Neural cell (in vitro differentiated cells): Measurements from ENCODE around the gene NOTCH3. TPM values are rescaled to one million over a fixed set of nuclear protein-coding genes. Genes with fewer than 3 reads are reported as not detected.

Experiments
- H2AFZ ChIP-seq: fragments of 200-600, 300-800 bp; sonication (generic), shearing (Covaris generic); 2 replicates; pipeline ENCODE4 v1.6.0; 2014; ENCODE audit warnings: low read depth, mild to moderate bottlenecking, antibody characterized with exemption, low read length, moderate library complexity
- H3F3A ChIP-seq: fragments of 200-600 bp; shearing (Covaris generic); 2 replicates; pipeline ENCODE4 v1.6.1; 2016; ENCODE audit warnings: mild to moderate bottlenecking, moderate library complexity, mixed read lengths, antibody characterized with exemption, low read length; ENCODE audit not compliant: insufficient read depth, poor library complexity, severe bottlenecking
- H3K27ac ChIP-seq: fragments of 200-600, 300-800 bp; sonication (generic), shearing (Covaris generic); 2 replicates; pipeline ENCODE4 v1.5.1; 2014; ENCODE audit warnings: mild to moderate bottlenecking, low read length, moderate library complexity
- H3K27me3 ChIP-seq: fragments of 300-800, 200-600 bp; sonication (generic), shearing (Covaris generic); 2 replicates; pipeline ENCODE4 v1.6.0; 2014; ENCODE audit warnings: mild to moderate bottlenecking, low read depth, low read length, moderate library complexity; ENCODE audit not compliant: insufficient read depth
- H3K36me3 ChIP-seq: fragments of 300-800, 200-600 bp; sonication (generic), shearing (Covaris generic); 2 replicates; pipeline ENCODE4 v1.5.1; 2014; ENCODE audit warnings: mild to moderate bottlenecking, antibody characterized with exemption, low read length, moderate library complexity; ENCODE audit not compliant: insufficient read depth
- H3K4me2 ChIP-seq: fragments of 300-800, 200-600 bp; sonication (generic), shearing (Covaris generic); 2 replicates; pipeline ENCODE4 v1.6.0; 2014; ENCODE audit warnings: mild to moderate bottlenecking, low read length
- H3K4me3 ChIP-seq: fragments of 300-800, 200-600 bp; sonication (generic), shearing (Covaris generic); 2 replicates; pipeline ENCODE4 v1.5.1; 2014; ENCODE audit warnings: mild to moderate bottlenecking, low read length, moderate library complexity
- H3K79me2 ChIP-seq: fragments of 200-600 bp; shearing (Covaris generic); replicated peaks from 2 replicates; pipeline ENCODE4 v1.6.0; 2014; ENCODE audit warnings: mild to moderate bottlenecking, low read length, moderate library complexity; ENCODE audit not compliant: insufficient read depth
- H3K9ac ChIP-seq: fragments of 300-800, 200-600 bp; sonication (generic), shearing (Covaris generic); 2 replicates; pipeline ENCODE4 v1.6.1; 2016; ENCODE audit warnings: mild to moderate bottlenecking, low read length, mixed read lengths
- H3K9me2 ChIP-seq: fragments of 200-600 bp; shearing (Covaris generic); 2 replicates; pipeline ENCODE4 v1.6.1; 2016; ENCODE audit warnings: mild to moderate bottlenecking, low read length, mixed read lengths; ENCODE audit not compliant: insufficient read depth
- H3K9me3 ChIP-seq: fragments of 200-600, 300-800 bp; sonication (generic), shearing (Covaris generic); 2 replicates; pipeline ENCODE4 v1.6.1; 2016; ENCODE audit warnings: mild to moderate bottlenecking, mixed run types, low read length, moderate library complexity, mixed read lengths
- H4K20me1 ChIP-seq: fragments of 200-600 bp; shearing (Covaris generic); 2 replicates; pipeline ENCODE4 v1.6.1; 2016; ENCODE audit warnings: mild to moderate bottlenecking, mixed run types; ENCODE audit not compliant: insufficient read depth
- CTCF ChIP-seq: fragments of 450-650 bp; IDR thresholded peaks from 2 replicates; pipeline ENCODE4 v1.5.1; 2014; ENCODE audit warnings: antibody characterized with exemption, mild to moderate bottlenecking, moderate library complexity; ENCODE audit not compliant: poor library complexity, severe bottlenecking
- EP300 ChIP-seq: fragments of 450-650 bp; conservative IDR thresholded peaks from 2 replicates; pipeline ENCODE4 v1.6.1; 2014; ENCODE audit warnings: antibody characterized with exemption, mild to moderate bottlenecking, moderate library complexity; ENCODE audit not compliant: poor library complexity, severe bottlenecking
- EZH2 ChIP-seq: fragments of 200-600, 300-800 bp; shearing (Covaris generic), sonication (generic); IDR thresholded peaks from 2 replicates; pipeline ENCODE4 v1.6.1; 2014; ENCODE audit warnings: antibody characterized with exemption, low read length, borderline replicate concordance, mild to moderate bottlenecking; ENCODE audit not compliant: insufficient read depth, poor library complexity, severe bottlenecking
- MXI1 ChIP-seq: fragments of 450-650 bp; conservative IDR thresholded peaks from 2 replicates; pipeline ENCODE4 v1.6.1; 2014; ENCODE audit warnings: antibody characterized with exemption, mild to moderate bottlenecking; ENCODE audit not compliant: poor library complexity, severe bottlenecking
- POLR2AphosphoS5 ChIP-seq: IDR thresholded peaks from 2 replicates; pipeline ENCODE4 v1.6.1; 2012
- RAD21 ChIP-seq: fragments of 450-650 bp; conservative IDR thresholded peaks from 2 replicates; pipeline ENCODE4 v1.6.1; 2014; ENCODE audit warnings: antibody characterized with exemption, mild to moderate bottlenecking, moderate library complexity
- REST ChIP-seq: IDR thresholded peaks from 2 replicates; pipeline ENCODE4 v1.6.1; 2012; ENCODE audit warnings: borderline replicate concordance
- SMC3 ChIP-seq: fragments of 450-650 bp; conservative IDR thresholded peaks from 2 replicates; pipeline ENCODE4 v1.6.1; 2014; ENCODE audit warnings: antibody characterized with exemption, mild to moderate bottlenecking, moderate library complexity; ENCODE audit not compliant: poor library complexity
- TAF1 ChIP-seq: IDR thresholded peaks from 2 replicates; pipeline ENCODE4 v1.6.1; 2012; ENCODE audit warnings: low read depth
- polyA plus RNA-seq: library from polyadenylated mRNA; depleted of rRNA; stranded (reverse); fragments of >200 nt; gene quantifications from 2 replicates; pipeline ENCODE4 v1.2.3, GENCODE V29; 2014

NOTCH3 gene
- polyA plus RNA-seq, 1 donor from 2014 or later: 0.21 TPM

DNA sequence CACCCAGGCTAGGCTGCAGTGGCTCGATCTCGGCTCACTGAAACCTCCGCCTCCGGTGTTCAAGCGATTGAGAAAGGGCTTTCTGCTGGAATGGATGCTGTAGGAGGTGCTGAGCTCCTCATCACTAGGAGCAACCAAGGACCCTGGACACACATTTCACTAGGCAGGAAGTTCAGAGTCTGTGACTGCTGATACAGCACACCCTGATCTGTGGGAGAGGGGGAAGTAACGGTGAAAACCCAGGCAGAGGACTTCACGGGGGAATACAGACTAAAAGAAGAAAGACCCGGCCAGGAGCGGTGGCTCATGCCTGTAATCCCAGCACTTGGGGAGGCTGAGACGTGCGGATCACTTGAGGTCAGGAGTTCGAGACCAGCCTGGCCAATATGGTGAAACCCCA lies 11.9 kb upstream of the NOTCH3 start:
- Histone ChIP-seq H3K36me3 (no peaks in the 10 kb centered on the region), H3K9me3 (no peaks in the 10 kb centered on the region), H3F3A (no peaks in the 10 kb centered on the region), H3K4me3 (no peak overlapping the region), H3K27ac (no peak overlapping the region), H3K4me2 (no peak overlapping the region), H3K9me2 (no peaks in the 10 kb centered on the region), H3K9ac (no peak overlapping the region), H2AFZ (no peak overlapping the region), H3K27me3 (no peaks in the 10 kb centered on the region), H3K79me2 (no peaks in the 10 kb centered on the region), H4K20me1 (no peaks in the 10 kb centered on the region)
- TF ChIP-seq POLR2AphosphoS5: no peak
- TF ChIP-seq CTCF: no peak
- no peak for TF ChIP-seq MXI1
- no peak for TF ChIP-seq RAD21
- TF ChIP-seq REST: no peak
- TF ChIP-seq TAF1: no peak
- TF ChIP-seq SMC3: no peak
- TF ChIP-seq EP300: no peak
- no peak for TF ChIP-seq EZH2

DNA sequence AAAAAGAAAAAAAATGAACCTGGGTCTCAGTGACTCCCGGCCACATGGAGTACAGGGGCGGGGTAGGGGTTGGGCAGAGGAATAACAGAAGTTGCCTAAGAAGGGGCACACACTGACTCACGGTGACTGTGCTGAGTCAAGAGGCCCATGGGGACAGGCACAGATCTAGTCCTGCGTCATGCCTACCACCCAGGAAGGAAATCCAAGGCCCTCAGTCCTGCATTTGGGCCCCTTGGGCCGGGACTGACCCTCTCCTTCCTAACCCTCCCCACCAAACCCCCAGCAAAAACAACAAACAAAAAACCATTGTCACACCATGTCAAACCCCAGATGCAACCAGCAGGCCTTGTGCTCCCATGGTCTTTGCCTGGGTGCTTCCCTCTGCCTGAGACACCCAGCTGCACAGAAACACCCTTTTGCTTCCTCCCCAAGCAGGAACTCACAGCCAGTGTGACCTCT lies 9.6 kb upstream of the NOTCH3 start:
- Histone ChIP-seq H3F3A (no peaks in the 10 kb centered on the region), H2AFZ (no peak overlapping the region), H3K4me3 (no peak overlapping the region), H3K9me2 (no peaks in the 10 kb centered on the region), H3K79me2 (no peaks in the 10 kb centered on the region), H3K9ac (no peak overlapping the region), H4K20me1 (no peaks in the 10 kb centered on the region), H3K27ac (no peak overlapping the region), H3K4me2 (no peak overlapping the region), H3K9me3 (no peaks in the 10 kb centered on the region), H3K27me3 (no peaks in the 10 kb centered on the region), H3K36me3 (no peaks in the 10 kb centered on the region)
- no peak for TF ChIP-seq TAF1
- no peak for TF ChIP-seq CTCF
- TF ChIP-seq REST: no peak
- TF ChIP-seq SMC3: no peak
- TF ChIP-seq POLR2AphosphoS5: no peak
- TF ChIP-seq RAD21: no peak
- no peak for TF ChIP-seq EZH2
- no peak for TF ChIP-seq EP300
